ENCODE measurements around the gene AHCYL2.
A peak's percentile ranks its signal among the peaks of the same experiment; 100 is the strongest.
"Not testable (repeated sequence)": the region's sequence is repeated elsewhere in the genome, so short reads cannot be mapped to it uniquely, and the experiment has no call there.

AHCYL2 gene

GRCh38 chr7:129295015-129295423, 70.2 kb downstream of the AHCYL2 start:
- no peak for DNase-seq (ENCODE audit: low spot score)

- peak; percentile 38 for DNase-seq (ENCODE audit: low spot score)
These were observed 73.6 kb downstream of the AHCYL2 start for GRCh38 chr7:129298268-129298893.

DNA sequence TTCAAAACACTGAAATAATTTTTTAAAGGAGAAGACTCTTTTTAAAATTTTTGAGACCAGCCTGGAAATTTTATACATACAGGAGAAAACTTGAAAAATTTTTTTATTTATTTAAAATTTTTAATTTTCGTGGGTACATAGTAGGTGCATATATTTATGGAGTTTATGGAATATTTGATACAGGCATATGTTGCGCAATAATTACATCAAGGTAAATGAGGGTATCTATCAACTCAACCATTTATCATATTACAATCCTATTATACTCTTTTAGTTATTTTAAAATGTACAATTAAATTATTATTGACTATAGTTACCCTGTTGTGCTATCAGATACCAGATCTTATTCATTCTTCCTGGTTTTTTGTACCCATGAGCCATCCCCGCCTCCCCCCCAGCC, 75.1 kb downstream of the AHCYL2 start:
- DNase-seq (ENCODE audit: low spot score), result no peak

DNA sequence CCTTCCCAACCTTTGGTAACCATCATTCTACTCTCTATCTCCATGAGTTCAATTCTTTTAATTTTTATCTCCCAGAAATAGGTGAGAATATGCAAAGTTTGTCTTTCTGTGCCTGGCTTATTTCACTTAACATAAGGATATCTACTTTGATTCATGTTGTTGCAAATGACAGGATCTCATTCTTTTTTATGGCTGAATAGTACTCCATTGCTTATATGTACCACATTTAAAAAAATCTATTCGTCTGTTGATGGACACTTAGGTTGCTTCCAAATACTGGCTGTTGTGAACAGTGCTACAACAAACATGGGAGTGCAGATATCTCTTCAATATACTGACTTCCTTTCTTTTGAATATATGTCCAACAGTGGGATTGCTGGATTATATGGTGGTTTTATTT, 75.5 kb downstream of the AHCYL2 start:
- not testable (repeated sequence) for DNase-seq (ENCODE audit: low spot score)

- DNase-seq (ENCODE audit: low spot score), result no peak
These were observed 82.8 kb downstream of the AHCYL2 start for GRCh38 chr7:129307592-129307991.

DNA sequence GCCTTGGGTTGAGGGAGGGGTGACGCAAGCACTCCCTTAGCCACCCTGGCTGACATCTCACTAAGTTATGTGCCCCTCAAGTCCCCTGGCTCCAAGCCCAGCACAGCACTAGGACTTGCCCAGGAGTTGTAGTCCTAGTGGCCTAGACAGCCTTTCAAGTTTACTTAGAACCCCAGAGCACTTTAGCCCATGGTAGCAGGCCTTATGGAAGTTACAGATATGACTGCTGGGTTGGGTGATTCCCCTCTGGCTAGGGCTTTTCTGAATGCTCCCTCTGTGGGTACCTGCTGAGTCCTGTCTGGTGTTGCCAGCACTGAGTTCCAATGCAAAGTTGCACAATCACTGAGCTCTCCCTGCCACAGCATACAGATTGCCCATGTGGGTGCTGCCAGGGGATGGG, 83.2 kb downstream of the AHCYL2 start:
- no peak for DNase-seq (ENCODE audit: low spot score)

DNA sequence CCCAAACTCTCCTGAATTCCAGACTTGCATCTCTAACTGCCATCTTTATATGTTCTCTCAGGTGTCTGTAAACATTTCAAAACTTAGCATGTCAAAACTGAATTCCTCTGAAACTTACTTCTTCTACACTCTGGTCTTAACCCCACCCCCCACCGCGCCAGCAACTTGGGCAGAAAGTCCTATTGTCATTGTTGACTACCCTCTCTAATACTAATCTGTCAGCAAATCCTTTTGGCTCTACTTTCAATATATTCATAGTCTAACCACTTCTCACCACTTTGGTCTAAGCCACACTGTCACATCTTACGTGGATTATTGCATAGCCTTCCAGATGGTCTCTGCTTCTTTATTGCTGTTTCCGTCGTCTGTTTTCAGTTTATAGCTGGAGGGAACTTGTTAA, 86.6 kb downstream of the AHCYL2 start:
- DNase-seq (ENCODE audit: low spot score), result no peak

DNA sequence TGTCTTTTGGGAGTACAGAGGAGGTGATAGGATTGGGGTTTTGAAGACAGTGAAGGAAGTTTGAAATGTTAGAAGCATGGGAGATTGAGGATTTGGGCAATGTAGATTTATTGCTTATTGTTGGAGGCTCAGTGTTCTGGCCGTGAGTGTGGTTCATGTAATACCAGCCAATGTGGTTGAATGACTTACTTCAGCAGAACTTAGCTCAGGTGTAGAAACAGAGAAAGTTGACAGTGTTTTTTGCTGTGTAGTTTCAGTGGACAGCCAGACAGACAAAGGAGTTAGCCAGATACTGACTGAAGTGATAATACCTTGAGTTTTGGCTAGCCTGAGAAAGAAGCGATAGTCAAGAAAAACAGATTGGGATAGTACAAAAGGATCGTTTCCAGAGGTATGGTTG, 88.5 kb downstream of the AHCYL2 start:
- no peak for DNase-seq (ENCODE audit: low spot score)

DNA sequence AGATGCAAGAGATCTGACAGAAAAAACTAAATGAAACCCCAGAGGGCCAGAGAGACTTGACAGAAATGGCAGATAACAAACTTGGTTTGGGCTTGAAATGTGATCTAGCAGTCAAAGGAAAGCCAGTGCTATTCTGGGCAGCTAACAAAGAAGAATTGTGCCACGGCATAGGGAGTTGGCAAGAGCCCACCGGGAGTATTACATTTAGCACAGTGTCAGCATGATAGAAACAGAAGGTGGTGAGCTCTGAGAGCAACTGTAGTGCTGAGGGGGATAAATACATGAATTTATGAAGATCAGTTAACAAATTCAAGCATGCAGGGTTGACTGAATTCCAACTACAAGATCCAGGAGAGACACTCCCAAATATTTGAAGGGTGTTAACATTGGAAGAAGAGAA, 91.1 kb downstream of the AHCYL2 start:
- no peak for DNase-seq (ENCODE audit: low spot score)

GRCh38 chr7:129317450-129317849, 92.6 kb downstream of the AHCYL2 start:
- DNase-seq (ENCODE audit: low spot score), result no peak

DNA sequence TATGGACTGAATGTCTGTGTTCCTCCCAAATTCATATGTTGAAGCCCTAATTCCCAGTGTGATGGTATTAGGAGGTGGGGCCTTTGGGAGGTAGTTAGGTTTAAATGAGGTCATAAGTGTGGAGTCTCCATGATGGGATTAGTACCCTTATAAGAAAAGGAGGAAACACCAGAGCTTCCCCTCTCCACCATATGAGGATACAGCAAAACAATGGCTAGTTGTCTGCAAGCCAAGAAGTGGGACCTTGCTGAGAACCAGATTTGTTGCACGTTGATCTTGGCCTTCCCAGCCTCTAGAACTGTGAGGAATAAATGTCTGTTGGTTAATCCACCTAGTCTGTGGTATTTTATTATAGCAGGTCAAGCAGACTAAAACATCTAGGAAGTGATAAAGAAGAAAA, 102.2 kb downstream of the AHCYL2 start:
- no peak for DNase-seq (ENCODE audit: low spot score)

DNA sequence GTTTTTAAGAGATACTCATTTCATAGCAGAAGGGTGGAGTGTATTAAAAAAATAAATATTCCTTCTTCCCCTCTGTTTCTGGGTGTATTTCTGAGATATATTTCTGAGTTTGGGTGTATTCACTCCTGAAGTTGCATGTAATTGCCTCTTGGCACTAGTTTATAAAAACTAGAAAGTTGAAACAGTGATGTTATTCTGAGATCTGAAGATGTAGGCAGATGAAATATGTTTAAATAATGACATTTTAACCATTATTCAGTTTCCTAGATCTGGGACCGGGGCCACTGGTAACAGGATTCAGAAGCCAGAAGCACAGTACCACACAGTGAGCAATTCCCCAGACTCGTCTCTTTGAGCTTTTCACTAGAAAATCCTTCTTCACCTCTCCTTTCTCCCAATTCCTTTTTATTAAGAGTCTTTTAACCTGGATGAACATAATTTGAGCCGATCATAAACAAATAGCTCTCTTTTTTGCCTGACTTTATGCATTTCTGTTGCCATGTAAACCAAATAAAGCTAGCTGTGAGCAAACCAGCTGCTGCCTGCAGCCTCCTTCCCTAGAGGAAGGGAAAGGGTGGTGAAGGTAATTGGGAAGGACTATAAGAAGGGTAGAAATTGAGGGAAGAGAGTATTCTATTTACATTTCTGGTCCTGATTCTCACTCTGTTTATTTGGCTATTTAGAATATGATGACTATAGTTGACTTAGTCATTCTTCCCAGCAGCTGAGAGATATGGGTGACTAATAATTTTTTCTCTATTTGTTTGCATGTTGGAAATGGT, 107.6 kb downstream of the AHCYL2 start:
- no peak for DNase-seq (ENCODE audit: low spot score)

DNA sequence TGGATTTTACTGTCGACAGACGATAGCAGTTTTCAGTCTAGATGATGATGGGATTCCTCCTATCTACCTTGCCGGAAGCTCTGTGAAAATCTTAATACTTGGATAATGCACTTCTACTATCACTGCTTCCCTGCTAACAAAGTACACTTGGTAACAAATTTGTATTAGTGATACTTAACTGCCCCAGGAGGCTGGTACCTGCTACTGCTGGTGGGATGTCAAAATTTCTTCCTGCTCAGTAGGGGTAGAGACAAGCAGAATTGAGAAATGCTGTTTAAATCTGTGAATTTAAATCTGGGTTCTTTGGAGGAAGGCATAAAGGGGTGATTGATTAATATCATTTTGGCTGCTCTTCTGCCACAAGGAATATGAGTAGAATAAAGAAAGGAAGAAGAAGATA, 109.6 kb downstream of the AHCYL2 start:
- no peak for DNase-seq (ENCODE audit: low spot score)

DNA sequence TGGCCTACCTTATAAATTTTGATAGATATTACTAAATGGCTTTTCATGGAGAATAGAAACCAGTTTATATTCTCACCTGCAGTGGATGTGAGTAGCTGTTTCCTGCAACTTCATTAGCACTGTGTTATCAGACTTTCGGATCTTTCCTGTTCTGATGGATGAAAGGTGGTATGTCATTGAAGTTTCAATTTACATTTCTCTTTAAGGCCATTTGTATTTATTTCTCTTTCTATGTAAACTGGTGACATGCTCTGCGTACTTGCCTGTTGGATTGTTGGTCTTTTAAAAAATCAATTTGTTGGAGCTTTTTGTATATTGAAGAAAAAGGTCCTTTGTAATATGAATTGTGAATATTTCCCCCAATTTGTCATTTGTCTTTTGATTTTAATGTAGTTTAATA, 113.6 kb downstream of the AHCYL2 start:
- no peak for DNase-seq (ENCODE audit: low spot score)

- no peak for DNase-seq (ENCODE audit: low spot score)
These were observed 116.4 kb downstream of the AHCYL2 start for GRCh38 chr7:129341212-129341611.

- DNase-seq (ENCODE audit: low spot score), result no peak
These were observed 117.3 kb downstream of the AHCYL2 start for GRCh38 chr7:129341816-129342806.

DNA sequence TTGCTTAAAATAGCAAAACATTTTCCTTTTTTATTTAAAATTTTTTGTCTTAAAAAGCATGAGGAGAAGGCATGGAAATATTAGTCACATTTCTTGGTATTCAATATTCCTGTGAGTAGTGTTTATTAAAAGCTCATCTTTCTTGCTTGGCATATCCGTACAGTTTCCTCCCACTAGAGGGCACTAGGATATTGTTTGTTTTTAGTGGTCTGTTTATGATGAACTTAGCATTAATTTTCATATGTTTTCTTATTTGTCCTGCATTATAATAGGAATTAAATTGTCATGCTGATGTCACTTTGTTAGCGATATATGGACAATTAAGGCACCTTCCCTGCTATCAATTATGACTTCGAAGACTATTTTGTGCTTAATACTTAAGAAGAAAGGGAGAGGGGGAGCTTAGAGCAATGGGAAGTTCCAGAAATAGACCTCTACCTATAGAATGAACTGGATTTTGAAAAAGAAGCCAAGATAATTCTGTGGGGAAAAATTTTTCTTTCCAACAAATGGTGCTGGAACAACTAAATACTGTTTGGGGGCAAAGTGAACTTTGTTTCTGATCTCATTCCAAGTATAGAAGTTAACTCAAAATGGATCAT, 118.4 kb downstream of the AHCYL2 start:
- DNase-seq (ENCODE audit: low spot score), result peak; percentile 36

DNA sequence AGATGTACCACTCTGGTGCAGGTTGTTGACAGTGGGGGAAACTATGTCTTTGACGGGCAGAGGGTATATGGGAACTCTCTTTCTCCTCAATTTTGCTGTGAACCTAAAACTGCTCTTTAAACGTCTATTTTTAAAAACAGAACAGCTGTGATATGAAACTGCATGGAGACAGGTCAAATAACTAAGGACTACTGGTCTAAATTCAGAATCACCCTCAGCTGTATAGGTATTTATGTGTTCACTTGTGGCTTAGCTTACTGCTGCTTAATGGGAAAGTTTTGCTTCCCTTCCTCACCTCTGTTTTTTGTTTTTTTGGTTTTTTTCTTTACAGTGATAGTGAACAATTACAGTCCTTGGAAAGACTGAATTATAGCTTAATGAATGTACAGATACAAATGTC, 122.5 kb downstream of the AHCYL2 start:
- no peak for DNase-seq (ENCODE audit: low spot score)

GRCh38 chr7:129348023-129348740, 123.4 kb downstream of the AHCYL2 start:
- no peak for DNase-seq (ENCODE audit: low spot score)

GRCh38 chr7:129351320-129351719, 126.5 kb downstream of the AHCYL2 start:
- DNase-seq (ENCODE audit: low spot score), result no peak

DNA sequence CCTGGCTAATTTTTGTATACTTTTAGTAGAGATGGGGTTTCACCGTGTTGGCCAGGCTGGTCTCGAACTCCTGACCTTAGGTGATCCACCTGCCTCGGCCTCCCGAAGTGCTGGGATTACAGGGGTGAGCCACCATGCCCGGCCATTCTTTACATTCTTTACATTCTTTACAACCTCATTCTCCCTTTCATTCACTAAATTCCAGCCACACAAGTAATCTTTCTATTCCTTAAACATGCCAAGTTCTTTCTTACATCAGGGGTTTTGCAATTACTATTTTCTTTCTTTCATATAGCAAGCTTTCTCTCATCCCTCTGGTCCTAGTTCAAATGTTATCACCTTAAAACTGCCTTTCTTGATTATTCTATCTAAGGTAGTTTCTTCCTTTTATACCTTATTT, 128.3 kb downstream of the AHCYL2 start:
- not testable (repeated sequence) for DNase-seq (ENCODE audit: low spot score)

Data from CD4-positive, alpha-beta T cell treated with Interleukin-6 at 100 ng/mL for 8 hours (primary cell).